HL-60 (cell line): ENCODE results near the gene NMS.

ENCODE experiments used
- DNase-seq, 2 experiments: peaks; one replicate each; pipeline ENCODE4 v3.0.0-alpha.2; 2010 to 2020; ENCODE audit warnings: low read depth in 1 of 2, low spot score in 1 of 2
- H3K27ac ChIP-seq: fragments of 250-450 bp; sonication (Bioruptor Pico); replicated peaks from 2 replicates; pipeline ENCODE4 v1.5.1; 2020; ENCODE audit warnings: mild to moderate bottlenecking, moderate library complexity
- H3K27me3 ChIP-seq: fragments of 250-450 bp; sonication (Bioruptor Pico); 2 replicates; pipeline ENCODE4 v1.5.1; 2021; ENCODE audit warnings: mild to moderate bottlenecking, moderate library complexity; ENCODE audit not compliant: insufficient read depth, poor library complexity, severe bottlenecking
- H3K4me3 ChIP-seq: replicated peaks from 2 replicates; pipeline ENCODE4 v1.5.1; 2011; ENCODE audit warnings: mild to moderate bottlenecking, control low read depth, low read length; ENCODE audit not compliant: insufficient read depth
- CTCF ChIP-seq: IDR thresholded peaks from one replicate; pipeline ENCODE4 v1.5.1; 2011; ENCODE audit warnings: low read length, control low read depth, inconsistent platforms; ENCODE audit not compliant: insufficient read depth
- GABPA ChIP-seq: IDR thresholded peaks from 2 replicates; pipeline ENCODE4 v1.6.1; 2012; ENCODE audit warnings: low read depth
- POLR2AphosphoS5 ChIP-seq: IDR thresholded peaks from 2 replicates; pipeline ENCODE4 v1.6.1; 2012; ENCODE audit warnings: low read depth
- REST ChIP-seq: IDR thresholded peaks from 2 replicates; pipeline ENCODE4 v1.6.1; 2012; ENCODE audit warnings: low read depth; ENCODE audit not compliant: insufficient replicate concordance
- SPI1 ChIP-seq: IDR thresholded peaks from 2 replicates; pipeline ENCODE4 v1.6.1; 2012; ENCODE audit warnings: low read depth, mild to moderate bottlenecking, borderline replicate concordance

NMS gene

GRCh38 chr2:100502782-100503181, 32.5 kb downstream of the NMS start:
- no peak overlapping the region for H3K27ac ChIP-seq
- no peak for DNase-seq
- no peaks in the 10 kb centered on the region for H3K27me3 ChIP-seq
- TF ChIP-seq POLR2AphosphoS5 (no peak), GABPA (no peak), REST (no peak), CTCF (no peak), SPI1 (no peak)
- no peak overlapping the region for H3K4me3 ChIP-seq

GRCh38 chr2:100504542-100504941, 34.3 kb downstream of the NMS start:
- H3K27me3 ChIP-seq = no peaks in the 10 kb centered on the region
- no peak for DNase-seq
- no peak overlapping the region for H3K27ac ChIP-seq
- no peak for TF ChIP-seq POLR2AphosphoS5
- TF ChIP-seq GABPA = no peak
- TF ChIP-seq SPI1 = no peak
- no peak for TF ChIP-seq CTCF
- TF ChIP-seq REST = no peak
- H3K4me3 ChIP-seq = no peak overlapping the region

GRCh38 chr2:100509066-100509465, 38.8 kb downstream of the NMS start:
- Histone ChIP-seq H3K27ac (no peak overlapping the region), H3K27me3 (no peaks in the 10 kb centered on the region), H3K4me3 (no peak overlapping the region)
- no peak for DNase-seq
- no peak for TF ChIP-seq REST
- TF ChIP-seq SPI1 = no peak
- no peak for TF ChIP-seq POLR2AphosphoS5
- TF ChIP-seq CTCF = no peak
- no peak for TF ChIP-seq GABPA
